Measurements from ENCODE around the gene CNPY4. TPM values are rescaled to one million over a fixed set of nuclear protein-coding genes. Genes with fewer than 3 reads are reported as not detected.

Gene CNPY4
- total RNA-seq, 4 donors from 2014 or later, result 0.87 to 5.3 (median 3.1) TPM

- intact Hi-C loops (cut with DNase I), result no loop called here
- H3K4me1 ChIP-seq, result peaks cover 25 to 51% (median 27%) of the 10 kb centered on the region in 3 donors
- H3K4me3 ChIP-seq, result peak overlapping the region; percentile 34 to 72 (median 47)
- 10 to 71% methylated on average over 1 to 2 of the region's 61 CpGs for WGBS, 2 donors
- H3K36me3 ChIP-seq, result no peaks in the 10 kb centered on the region
- no peak for TF ChIP-seq POLR2A (IDR thresholded peaks at IDR 0.05)
- TF ChIP-seq CTCF (IDR thresholded peaks at IDR 0.05), result no peak
- H3K27ac ChIP-seq, result no peak overlapping the region
- no peak for DNase-seq
- H3K27me3 ChIP-seq, result peaks cover 0 to 27% (median 0%) of the 10 kb centered on the region in 4 donors
- H3K9me3 ChIP-seq, result no peaks in the 10 kb centered on the region
Observed at GRCh38 chr7:100171087-100171681, 51.8 kb downstream of the CNPY4 start.

GRCh38 chr7:100171840-100172239 lies 52.4 kb downstream of the CNPY4 start:
- WGBS, 2 donors, result 10% methylated on average over 2 of the region's 22 CpGs; no CpG with 5 or more reads in 1 of the 2 donors
- H3K4me1 ChIP-seq, result peaks cover 27 to 51% (median 27%) of the 10 kb centered on the region in 3 donors
- peak overlapping the region; percentile 34 to 72 (median 47) for H3K4me3 ChIP-seq
- H3K36me3 ChIP-seq, result no peaks in the 10 kb centered on the region
- intact Hi-C loops (cut with DNase I), result no loop called here
- no peak for TF ChIP-seq CTCF (IDR thresholded peaks at IDR 0.05)
- TF ChIP-seq POLR2A (IDR thresholded peaks at IDR 0.05), result no peak
- H3K9me3 ChIP-seq, result no peaks in the 10 kb centered on the region
- H3K27me3 ChIP-seq, result peaks cover 0 to 27% (median 0%) of the 10 kb centered on the region in 4 donors
- H3K27ac ChIP-seq, result no peak overlapping the region
- DNase-seq, result no peak

GRCh38 chr7:100173806-100174495 lies 54.5 kb downstream of the CNPY4 start:
- TF ChIP-seq POLR2A (IDR thresholded peaks at IDR 0.05) (no peak), CTCF (IDR thresholded peaks at IDR 0.05) (no peak)
- no peak for DNase-seq
- Histone ChIP-seq H3K36me3 (no peaks in the 10 kb centered on the region), H3K4me3 (no peak overlapping the region), H3K27me3 (peaks cover 0 to 27% (median 0%) of the 10 kb centered on the region in 4 donors), H3K27ac (no peak overlapping the region), H3K4me1 (peaks cover 14 to 42% (median 23%) of the 10 kb centered on the region in 3 donors), H3K9me3 (no peaks in the 10 kb centered on the region)
- intact Hi-C loops (cut with DNase I), result no loop called here
- WGBS, 2 donors, result 78 to 85% methylated on average over 4 to 5 of the region's 11 CpGs

GRCh38 chr7:100174582-100174981 lies 55.1 kb downstream of the CNPY4 start:
- Histone ChIP-seq H3K9me3 (no peaks in the 10 kb centered on the region), H3K4me3 (no peak overlapping the region), H3K27ac (no peak overlapping the region), H3K36me3 (no peaks in the 10 kb centered on the region), H3K4me1 (peaks cover 14 to 38% (median 22%) of the 10 kb centered on the region in 3 donors), H3K27me3 (peaks cover 0 to 27% (median 0%) of the 10 kb centered on the region in 4 donors)
- TF ChIP-seq POLR2A (IDR thresholded peaks at IDR 0.05), result no peak
- 36 to 93% methylated on average over 1 to 5 of the region's 5 CpGs for WGBS, 2 donors
- no peak for DNase-seq
- intact Hi-C loops (cut with DNase I), result no loop called here

Small RNA genes within 50 kb of the gene (small RNA-seq; reads per million reads assigned to genes)
- gene MIR106B (18.0 to 31.4 (median 24.1) reads per million in 4 donors), gene MIR25 (486 to 753 (median 711) reads per million in 4 donors), gene MIR93 (74.9 to 172 (median 166) reads per million in 4 donors)

Other genes starting within 250 kb of the CNPY4 start
- gene OR2AE1, start 242.6 kb upstream of the CNPY4 start, total RNA-seq, result under 1 TPM in 2 of 4 donors, not detected in 2; 0.30 to 0.57 TPM
- 10 to 100 TPM; 18.3 to 35.7 (median 22.7) TPM for gene TRIM4, start 200.1 kb upstream of the CNPY4 start, total RNA-seq
- gene GJC3, start 190.0 kb upstream of the CNPY4 start, total RNA-seq, result under 1 TPM in 1 of 4 donors, not detected in 3; 0.26 TPM
- gene AZGP1, start 143.6 kb upstream of the CNPY4 start, total RNA-seq, result 10 to 100 TPM in 1 of 4 donors, 1 to 10 TPM in 1, under 1 TPM in 2; 0.19 to 99.9 (median 1.3) TPM
- 10 to 100 TPM; 18.3 to 38.3 (median 21.9) TPM for gene ZKSCAN1, start 104.0 kb upstream of the CNPY4 start, total RNA-seq
- gene ZSCAN21, start 69.9 kb upstream of the CNPY4 start, total RNA-seq, result 10 to 100 TPM in 1 of 4 donors, 1 to 10 TPM in 3; 3.7 to 12.0 (median 8.0) TPM
- 10 to 100 TPM; 10.5 to 22.3 (median 12.2) TPM for gene ZNF3, start 37.9 kb upstream of the CNPY4 start, total RNA-seq
- gene COPS6, start 30.7 kb upstream of the CNPY4 start, total RNA-seq, result 10 to 100 TPM; 50.6 to 68.0 (median 62.2) TPM
- 10 to 100 TPM; 31.8 to 67.3 (median 63.1) TPM for gene MCM7, start 18.2 kb upstream of the CNPY4 start, total RNA-seq
- gene AP4M1, start 18.0 kb upstream of the CNPY4 start, total RNA-seq, result 10 to 100 TPM in 2 of 4 donors, 1 to 10 TPM in 2; 8.1 to 26.1 (median 9.9) TPM
- gene TAF6, start 276 bp upstream of the CNPY4 start, total RNA-seq, result 10 to 100 TPM; 24.4 to 40.6 (median 30.5) TPM
- 1 to 10 TPM; 2.1 to 6.7 (median 2.9) TPM for gene MBLAC1, start 7.3 kb downstream of the CNPY4 start, total RNA-seq
- gene LAMTOR4, start 29.3 kb downstream of the CNPY4 start, total RNA-seq, result 100 to 1,000 TPM in 1 of 4 donors, 10 to 100 TPM in 3; 71.8 to 138 (median 86.7) TPM
- 10 to 100 TPM in 3 of 4 donors, 1 to 10 TPM in 1; 9.3 to 20.2 (median 13.1) TPM for gene TRAPPC14, start 39.1 kb downstream of the CNPY4 start, total RNA-seq
- 1 to 10 TPM; 2.5 to 7.5 (median 5.3) TPM for gene GAL3ST4, start 49.0 kb downstream of the CNPY4 start, total RNA-seq
- 1 to 10 TPM in 1 of 4 donors, under 1 TPM in 2, not detected in 1; 0.57 to 1.4 (median 0.83) TPM for gene GPC2, start 57.7 kb downstream of the CNPY4 start, total RNA-seq
- gene STAG3, start 58.3 kb downstream of the CNPY4 start, total RNA-seq, result under 1 TPM in 2 of 4 donors, not detected in 2; 0.40 to 0.95 TPM
- under 1 TPM; 0.26 to 0.99 (median 0.67) TPM for gene PVRIG, start 100.3 kb downstream of the CNPY4 start, total RNA-seq
- gene SPDYE3, start 188.1 kb downstream of the CNPY4 start, total RNA-seq, result not detected
- 10 to 100 TPM; 11.1 to 38.1 (median 25.7) TPM for gene PILRB, start 238.5 kb downstream of the CNPY4 start, total RNA-seq

Measured in esophagus squamous epithelium (tissue), 5 donors.